ENCODE measurements around the gene C12orf57.

Gene C12orf57

GRCh38 chr12:6938353-6939190 is 5.2 kb upstream of the C12orf57 start:
- DNase-seq: no peak

- DNase-seq: no peak
Measured at GRCh38 chr12:6939191-6939540, 4.7 kb upstream of the C12orf57 start.

GRCh38 chr12:6941267-6941666 is 2.6 kb upstream of the C12orf57 start:
- no peak for DNase-seq

- DNase-seq: no peak
Measured at GRCh38 chr12:6941782-6942181, 2.0 kb upstream of the C12orf57 start.

GRCh38 chr12:6942331-6942665 is 1.5 kb upstream of the C12orf57 start:
- no peak for DNase-seq

GRCh38 chr12:6943389-6943721 is 467 bp upstream of the C12orf57 start:
- no peak for DNase-seq

- peak; percentile 72 for DNase-seq
Measured at GRCh38 chr12:6944381-6945186, 762 bp downstream of the C12orf57 start.

- DNase-seq: no peak
Measured at GRCh38 chr12:6945613-6946012, 1.8 kb downstream of the C12orf57 start.

- peak; percentile 67 for DNase-seq
Measured at GRCh38 chr12:6946033-6946919, 2.5 kb downstream of the C12orf57 start.

- no peak for DNase-seq
Measured at GRCh38 chr12:6946920-6947374, 3.1 kb downstream of the C12orf57 start.

- no peak for DNase-seq
Measured at GRCh38 chr12:6947615-6948014, 3.8 kb downstream of the C12orf57 start.

GRCh38 chr12:6948873-6949594 is 5.2 kb downstream of the C12orf57 start:
- DNase-seq: no peak

GRCh38 chr12:6950401-6950801 is 6.6 kb downstream of the C12orf57 start:
- DNase-seq: peak; percentile 18

- DNase-seq: peak; percentile 88
Measured at GRCh38 chr12:6950811-6951540, 7.2 kb downstream of the C12orf57 start, which contains the start of gene PTPN6. Gene PTPN6, plus strand, starts transcription at chr12:6951356. Its CDS starts 157 bp downstream, at chr12:6951513.

GRCh38 chr12:6951551-6952120 is 7.8 kb downstream of the C12orf57 start:
- DNase-seq: no peak

- DNase-seq: no peak
Measured at GRCh38 chr12:6952121-6952862, 8.5 kb downstream of the C12orf57 start.

- peak; percentile 28 for DNase-seq
Measured at GRCh38 chr12:6952863-6953441, 9.1 kb downstream of the C12orf57 start.

GRCh38 chr12:6953442-6954315 is 9.9 kb downstream of the C12orf57 start:
- peak; percentile 96 for DNase-seq

Data from GF-D8 (cell line).